Panc1 (cell line): ENCODE data around the gene ACSL6. TPM values are rescaled to one million over a fixed set of nuclear protein-coding genes. Genes with fewer than 3 reads are reported as not detected.

Source experiments
- ATAC-seq: fragments of 200-7000 bp; cut with Tn5 transposase; 2 replicates; pipeline ENCODE4 v1.9.1; 2020; ENCODE audit warnings: mild to moderate bottlenecking, moderate library complexity
- BruUV-seq: library from RNA; stranded (reverse); fragments of 400-500 nt; replicated peaks from 2 replicates; lab custom pipeline; 2021; lab: Mats Ljungman, UMichigan
- CTCF ChIA-PET: fragments of 300-600 bp; sonication (Branson Sonifier 250); formaldehyde crosslinking; loops from one replicate; lab custom pipeline; 2022; ENCODE audit warnings: antibody characterized with exemption; lab: Charles Lee
- POLR2A ChIA-PET: fragments of 300-600 bp; sonication (Branson Sonifier 250); formaldehyde crosslinking; loops from one replicate; lab custom pipeline; 2022; ENCODE audit warnings: antibody characterized with exemption; lab: Charles Lee
- DNase-seq: peaks from one replicate; pipeline ENCODE4 v3.0.0-alpha.2; 2010; ENCODE audit warnings: low read depth, low spot score
- H3K27ac ChIP-seq: 2 replicates; pipeline ENCODE4 v1.5.1; 2011; ENCODE audit warnings: mild to moderate bottlenecking, low read length, inconsistent platforms
- H3K27me3 ChIP-seq: fragments of 200-500 bp; sonication (Bioruptor generic); 2 replicates; pipeline ENCODE4 v1.6.0; 2014; ENCODE audit warnings: low read length, inconsistent platforms; ENCODE audit not compliant: control insufficient read depth, insufficient read depth
- H3K36me3 ChIP-seq: fragments of 200-500 bp; sonication (Bioruptor generic); 2 replicates; pipeline ENCODE4 v1.5.1; 2014; ENCODE audit warnings: inconsistent platforms, mild to moderate bottlenecking, low read length, moderate library complexity; ENCODE audit not compliant: control insufficient read depth, insufficient read depth
- H3K4me1 ChIP-seq: 2 replicates; pipeline ENCODE4 v1.5.1; 2011; ENCODE audit warnings: inconsistent platforms, mild to moderate bottlenecking, low read length, moderate library complexity; ENCODE audit not compliant: control insufficient read depth, insufficient read depth
- H3K4me3 ChIP-seq, 2 experiments: 2 replicates each; pipeline ENCODE4 v1.5.1; 2011 to 2012; ENCODE audit warnings: low read depth in 2 of 2, low read length in 2 of 2, mild to moderate bottlenecking in 2 of 2, inconsistent platforms in 1 of 2, moderate library complexity in 1 of 2
- H3K9me3 ChIP-seq: fragments of 200-500 bp; sonication (Bioruptor generic); 2 replicates; pipeline ENCODE4 v1.5.1; 2014; ENCODE audit warnings: low read depth, mild to moderate bottlenecking, inconsistent platforms, low read length, moderate library complexity; ENCODE audit not compliant: control insufficient read depth, insufficient read depth
- POLR2AphosphoS5 ChIP-seq: IDR thresholded peaks from 2 replicates; pipeline ENCODE4 v1.6.1; 2012; ENCODE audit warnings: mild to moderate bottlenecking, low read depth, low read length, moderate library complexity
- SIN3A ChIP-seq: IDR thresholded peaks from 2 replicates; pipeline ENCODE4 v1.6.1; 2012; ENCODE audit warnings: low read depth, mild to moderate bottlenecking, low read length, moderate library complexity, borderline replicate concordance; ENCODE audit not compliant: insufficient read depth
- TCF7L2 ChIP-seq: IDR thresholded peaks from 2 replicates; pipeline ENCODE4 v1.6.1; 2011; ENCODE audit warnings: mild to moderate bottlenecking, low read depth, low read length, inconsistent platforms
- in situ Hi-C: cut with HindIII; loops from 2 replicates; pipeline ENCODE4 v1.10.0; 2016; ENCODE audit warnings: low sequenced_read_pairs, low pct_unique_long_range_greater_than_20kb
- intact Hi-C: fragments of 100-400 bp; cut with micrococcal nuclease; formaldehyde crosslinking; loops from one replicate; pipeline ENCODE4 v1.10.0; 2022; ENCODE audit not compliant: unreplicated experiment
- total RNA-seq: library from RNA; stranded (reverse); gene quantifications from one replicate; pipeline ENCODE4 v1.2.1, GENCODE V29; 2021; ENCODE audit not compliant: unreplicated experiment
- TF ChIP-seq, protein P1 (sequence below): fragments of 450-650 bp; IDR thresholded peaks from 2 replicates; pipeline ENCODE4 v1.5.1; 2017; ENCODE audit warnings: mild to moderate bottlenecking
- TF ChIP-seq, protein P2 (sequence below), 2 experiments: IDR thresholded peaks; 2 replicates each; pipeline ENCODE4 v1.6.1; 2011 to 2012; ENCODE audit warnings: low read depth in 2 of 2, control low read depth in 1 of 2, low read length in 1 of 2, mild to moderate bottlenecking in 1 of 2, moderate library complexity in 1 of 2; ENCODE audit not compliant: insufficient read depth in 1 of 2

The ACSL6 gene
- total RNA-seq, 1 experiment from 2014 or later = 0.18 TPM

DNA sequence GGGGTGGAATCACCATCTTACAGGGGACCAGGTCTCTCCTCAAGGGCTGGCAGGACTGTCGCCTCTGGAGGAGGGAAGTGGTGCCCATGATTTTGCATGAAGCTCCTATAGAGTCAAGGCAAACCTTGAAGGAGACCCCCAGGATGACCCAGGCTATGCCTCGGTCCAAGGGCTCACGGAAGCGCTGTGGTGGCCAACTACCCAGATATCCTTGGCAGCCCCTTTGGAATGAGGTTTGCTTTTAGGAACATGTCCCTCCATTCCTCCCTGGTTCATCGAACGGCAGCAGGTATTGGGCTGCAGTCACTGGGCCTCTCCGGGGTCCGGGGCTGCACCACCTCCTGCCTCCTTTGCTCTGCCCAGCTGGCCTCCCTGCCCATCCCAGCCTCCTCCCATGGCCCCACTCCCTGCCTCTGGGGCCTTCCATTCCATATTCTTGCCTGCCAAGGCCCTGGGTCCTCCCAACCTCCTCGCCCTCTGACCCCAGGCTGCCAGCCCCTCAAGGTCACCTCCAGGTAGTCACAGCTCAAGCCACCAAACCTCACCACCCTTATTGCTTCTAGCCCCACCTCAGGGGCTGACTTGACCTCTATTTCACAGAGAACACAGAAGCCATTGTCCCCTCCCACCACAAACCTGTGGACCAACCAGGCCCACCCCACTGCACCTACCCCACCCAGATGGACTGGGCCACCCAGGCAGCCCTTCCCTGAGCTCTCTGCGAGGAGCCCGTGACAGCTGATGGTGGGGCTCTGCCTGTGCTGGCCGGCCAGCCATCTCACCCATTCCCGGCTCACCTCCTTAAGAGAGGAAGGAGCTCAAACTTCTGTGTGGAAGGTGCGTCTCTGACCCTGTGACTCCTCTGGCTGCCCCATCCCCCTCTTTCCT lies 45.4 kb upstream of the ACSL6 start:
- in situ Hi-C loops = no loop called here

DNA sequence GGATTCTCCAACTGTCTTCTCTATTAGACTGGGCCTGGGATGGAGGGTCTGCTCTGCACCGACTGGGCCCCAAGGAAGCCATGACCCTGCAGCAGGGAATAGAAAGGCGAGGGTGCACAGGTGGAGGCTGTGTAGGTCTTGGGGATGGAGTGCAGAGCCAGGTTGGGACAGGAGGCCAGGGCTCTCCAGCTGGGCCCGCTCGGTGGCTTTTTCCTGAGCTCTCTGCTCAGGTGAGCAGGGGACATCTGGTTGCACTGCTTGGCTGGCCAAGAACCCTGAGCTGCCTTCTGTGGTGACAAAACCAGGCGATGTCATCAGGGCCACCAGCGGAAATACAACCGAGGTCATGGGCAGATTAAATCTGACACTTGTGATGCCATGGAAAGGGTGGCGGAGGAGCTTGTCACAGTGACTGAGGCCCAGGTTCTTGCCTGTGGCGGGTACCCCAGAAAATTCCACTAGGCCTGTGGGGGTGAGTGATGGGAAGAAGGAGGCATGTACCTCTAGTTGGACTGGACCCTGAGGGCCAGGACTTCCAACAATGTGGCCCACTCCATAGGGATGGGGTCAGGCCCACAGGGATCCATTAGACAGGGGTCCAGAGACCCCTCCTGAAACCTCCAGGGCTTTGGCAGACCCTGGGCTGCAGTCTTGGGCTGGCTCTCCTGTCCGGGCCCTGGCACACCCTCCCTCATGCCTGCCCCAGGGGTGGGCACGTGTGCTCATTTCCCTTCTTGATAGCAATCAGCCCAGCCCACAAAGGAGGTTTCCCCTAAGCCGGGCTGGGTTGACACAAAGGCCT lies 44.6 kb upstream of the ACSL6 start:
- intact Hi-C loops = no loop called here
- BruUV-seq = no TSS peak
- no peak for ATAC-seq
- H3K27me3 ChIP-seq = no peaks in the 10 kb centered on the region
- no peak for DNase-seq
- ChIA-PET CTCF (no interaction called here), POLR2A (no interaction called here)
- H3K27ac ChIP-seq = no peak overlapping the region
- in situ Hi-C loops = no loop called here
- H3K4me3 ChIP-seq = no peak overlapping the region
- TF ChIP-seq POLR2AphosphoS5 = no peak
- TF ChIP-seq SIN3A = no peak
- TF ChIP-seq, protein P1, sequence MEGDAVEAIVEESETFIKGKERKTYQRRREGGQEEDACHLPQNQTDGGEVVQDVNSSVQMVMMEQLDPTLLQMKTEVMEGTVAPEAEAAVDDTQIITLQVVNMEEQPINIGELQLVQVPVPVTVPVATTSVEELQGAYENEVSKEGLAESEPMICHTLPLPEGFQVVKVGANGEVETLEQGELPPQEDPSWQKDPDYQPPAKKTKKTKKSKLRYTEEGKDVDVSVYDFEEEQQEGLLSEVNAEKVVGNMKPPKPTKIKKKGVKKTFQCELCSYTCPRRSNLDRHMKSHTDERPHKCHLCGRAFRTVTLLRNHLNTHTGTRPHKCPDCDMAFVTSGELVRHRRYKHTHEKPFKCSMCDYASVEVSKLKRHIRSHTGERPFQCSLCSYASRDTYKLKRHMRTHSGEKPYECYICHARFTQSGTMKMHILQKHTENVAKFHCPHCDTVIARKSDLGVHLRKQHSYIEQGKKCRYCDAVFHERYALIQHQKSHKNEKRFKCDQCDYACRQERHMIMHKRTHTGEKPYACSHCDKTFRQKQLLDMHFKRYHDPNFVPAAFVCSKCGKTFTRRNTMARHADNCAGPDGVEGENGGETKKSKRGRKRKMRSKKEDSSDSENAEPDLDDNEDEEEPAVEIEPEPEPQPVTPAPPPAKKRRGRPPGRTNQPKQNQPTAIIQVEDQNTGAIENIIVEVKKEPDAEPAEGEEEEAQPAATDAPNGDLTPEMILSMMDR = no peak
- no peaks in the 10 kb centered on the region for H3K4me1 ChIP-seq
- H3K36me3 ChIP-seq = no peaks in the 10 kb centered on the region
- H3K9me3 ChIP-seq = no peaks in the 10 kb centered on the region

More for the DNA sequence above, 45.4 kb upstream of the ACSL6 start:
- intact Hi-C loops = no loop called here
- TF ChIP-seq TCF7L2 (no peak), POLR2AphosphoS5 (no peak), SIN3A (no peak)
- TF ChIP-seq, protein P2, sequence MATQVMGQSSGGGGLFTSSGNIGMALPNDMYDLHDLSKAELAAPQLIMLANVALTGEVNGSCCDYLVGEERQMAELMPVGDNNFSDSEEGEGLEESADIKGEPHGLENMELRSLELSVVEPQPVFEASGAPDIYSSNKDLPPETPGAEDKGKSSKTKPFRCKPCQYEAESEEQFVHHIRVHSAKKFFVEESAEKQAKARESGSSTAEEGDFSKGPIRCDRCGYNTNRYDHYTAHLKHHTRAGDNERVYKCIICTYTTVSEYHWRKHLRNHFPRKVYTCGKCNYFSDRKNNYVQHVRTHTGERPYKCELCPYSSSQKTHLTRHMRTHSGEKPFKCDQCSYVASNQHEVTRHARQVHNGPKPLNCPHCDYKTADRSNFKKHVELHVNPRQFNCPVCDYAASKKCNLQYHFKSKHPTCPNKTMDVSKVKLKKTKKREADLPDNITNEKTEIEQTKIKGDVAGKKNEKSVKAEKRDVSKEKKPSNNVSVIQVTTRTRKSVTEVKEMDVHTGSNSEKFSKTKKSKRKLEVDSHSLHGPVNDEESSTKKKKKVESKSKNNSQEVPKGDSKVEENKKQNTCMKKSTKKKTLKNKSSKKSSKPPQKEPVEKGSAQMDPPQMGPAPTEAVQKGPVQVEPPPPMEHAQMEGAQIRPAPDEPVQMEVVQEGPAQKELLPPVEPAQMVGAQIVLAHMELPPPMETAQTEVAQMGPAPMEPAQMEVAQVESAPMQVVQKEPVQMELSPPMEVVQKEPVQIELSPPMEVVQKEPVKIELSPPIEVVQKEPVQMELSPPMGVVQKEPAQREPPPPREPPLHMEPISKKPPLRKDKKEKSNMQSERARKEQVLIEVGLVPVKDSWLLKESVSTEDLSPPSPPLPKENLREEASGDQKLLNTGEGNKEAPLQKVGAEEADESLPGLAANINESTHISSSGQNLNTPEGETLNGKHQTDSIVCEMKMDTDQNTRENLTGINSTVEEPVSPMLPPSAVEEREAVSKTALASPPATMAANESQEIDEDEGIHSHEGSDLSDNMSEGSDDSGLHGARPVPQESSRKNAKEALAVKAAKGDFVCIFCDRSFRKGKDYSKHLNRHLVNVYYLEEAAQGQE (IDR thresholded peaks at IDR 0.05; ENCODE audit: insufficient read depth in 1 of 2, low read depth in 2 of 2, low read length in 1 of 2) = no peak
- TF ChIP-seq, protein P1 = no peak
- DNase-seq = no peak
- Histone ChIP-seq H3K27ac (no peak overlapping the region), H3K27me3 (no peaks in the 10 kb centered on the region), H3K4me3 (no peak overlapping the region), H3K4me1 (no peaks in the 10 kb centered on the region), H3K9me3 (no peaks in the 10 kb centered on the region), H3K36me3 (no peaks in the 10 kb centered on the region)
- no TSS peak for BruUV-seq
- POLR2A ChIA-PET = no interaction called here
- CTCF ChIA-PET = no interaction called here
- no peak; the same call in 1 of the 2 replicates for ATAC-seq
